Ishikawa (cell line): ENCODE data around the gene VIM.

Source experiments
- CEBPB ChIP-seq: IDR thresholded peaks from 2 replicates; pipeline ENCODE4 v1.6.1; 2012
- CREB1 ChIP-seq: IDR thresholded peaks from 2 replicates; pipeline ENCODE4 v1.6.1; 2012; ENCODE audit warnings: low read depth
- EGR1 ChIP-seq: IDR thresholded peaks from 2 replicates; pipeline ENCODE4 v1.6.1; 2012
- EP300 ChIP-seq: IDR thresholded peaks from 2 replicates; pipeline ENCODE4 v1.6.1; 2012; ENCODE audit warnings: borderline replicate concordance
- FOXM1 ChIP-seq: IDR thresholded peaks from 2 replicates; pipeline ENCODE4 v1.6.1; 2012; ENCODE audit warnings: low read depth, borderline replicate concordance
- MAX ChIP-seq: IDR thresholded peaks from 2 replicates; pipeline ENCODE4 v1.6.1; 2012
- NFIC ChIP-seq: IDR thresholded peaks from 2 replicates; pipeline ENCODE4 v1.6.1; 2012
- RAD21 ChIP-seq: IDR thresholded peaks from 2 replicates; pipeline ENCODE4 v1.6.1; 2012; ENCODE audit warnings: low read depth
- TAF1 ChIP-seq: IDR thresholded peaks from 2 replicates; pipeline ENCODE4 v1.6.1; 2012; ENCODE audit warnings: low read depth, mild to moderate bottlenecking
- TCF12 ChIP-seq: IDR thresholded peaks from 2 replicates; pipeline ENCODE4 v1.6.1; 2012; ENCODE audit warnings: low read depth
- TEAD4 ChIP-seq: IDR thresholded peaks from 2 replicates; pipeline ENCODE4 v1.6.1; 2012
- YY1 ChIP-seq: IDR thresholded peaks from 2 replicates; pipeline ENCODE4 v1.6.1; 2012; ENCODE audit warnings: low read depth
- ZBTB7A ChIP-seq: IDR thresholded peaks from 2 replicates; pipeline ENCODE4 v1.6.1; 2012; ENCODE audit warnings: low read depth
- TF ChIP-seq, protein P1 (sequence below): IDR thresholded peaks from 2 replicates; pipeline ENCODE4 v1.6.1; 2012; ENCODE audit warnings: low read depth, mild to moderate bottlenecking
- TF ChIP-seq, protein P2 (sequence below): IDR thresholded peaks from 2 replicates; pipeline ENCODE4 v1.6.1; 2012

VIM gene

GRCh38 chr10:17185873-17186272 lies 42.2 kb upstream of the VIM start:
- TF ChIP-seq TEAD4 (no peak), CEBPB (no peak), ZBTB7A (no peak), EP300 (no peak), YY1 (no peak), TCF12 (no peak), FOXM1 (no peak), NFIC (no peak), TAF1 (no peak), MAX (no peak), CREB1 (no peak), EGR1 (no peak)
- TF ChIP-seq, protein P1, sequence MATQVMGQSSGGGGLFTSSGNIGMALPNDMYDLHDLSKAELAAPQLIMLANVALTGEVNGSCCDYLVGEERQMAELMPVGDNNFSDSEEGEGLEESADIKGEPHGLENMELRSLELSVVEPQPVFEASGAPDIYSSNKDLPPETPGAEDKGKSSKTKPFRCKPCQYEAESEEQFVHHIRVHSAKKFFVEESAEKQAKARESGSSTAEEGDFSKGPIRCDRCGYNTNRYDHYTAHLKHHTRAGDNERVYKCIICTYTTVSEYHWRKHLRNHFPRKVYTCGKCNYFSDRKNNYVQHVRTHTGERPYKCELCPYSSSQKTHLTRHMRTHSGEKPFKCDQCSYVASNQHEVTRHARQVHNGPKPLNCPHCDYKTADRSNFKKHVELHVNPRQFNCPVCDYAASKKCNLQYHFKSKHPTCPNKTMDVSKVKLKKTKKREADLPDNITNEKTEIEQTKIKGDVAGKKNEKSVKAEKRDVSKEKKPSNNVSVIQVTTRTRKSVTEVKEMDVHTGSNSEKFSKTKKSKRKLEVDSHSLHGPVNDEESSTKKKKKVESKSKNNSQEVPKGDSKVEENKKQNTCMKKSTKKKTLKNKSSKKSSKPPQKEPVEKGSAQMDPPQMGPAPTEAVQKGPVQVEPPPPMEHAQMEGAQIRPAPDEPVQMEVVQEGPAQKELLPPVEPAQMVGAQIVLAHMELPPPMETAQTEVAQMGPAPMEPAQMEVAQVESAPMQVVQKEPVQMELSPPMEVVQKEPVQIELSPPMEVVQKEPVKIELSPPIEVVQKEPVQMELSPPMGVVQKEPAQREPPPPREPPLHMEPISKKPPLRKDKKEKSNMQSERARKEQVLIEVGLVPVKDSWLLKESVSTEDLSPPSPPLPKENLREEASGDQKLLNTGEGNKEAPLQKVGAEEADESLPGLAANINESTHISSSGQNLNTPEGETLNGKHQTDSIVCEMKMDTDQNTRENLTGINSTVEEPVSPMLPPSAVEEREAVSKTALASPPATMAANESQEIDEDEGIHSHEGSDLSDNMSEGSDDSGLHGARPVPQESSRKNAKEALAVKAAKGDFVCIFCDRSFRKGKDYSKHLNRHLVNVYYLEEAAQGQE, result no peak
- TF ChIP-seq, protein P2, sequence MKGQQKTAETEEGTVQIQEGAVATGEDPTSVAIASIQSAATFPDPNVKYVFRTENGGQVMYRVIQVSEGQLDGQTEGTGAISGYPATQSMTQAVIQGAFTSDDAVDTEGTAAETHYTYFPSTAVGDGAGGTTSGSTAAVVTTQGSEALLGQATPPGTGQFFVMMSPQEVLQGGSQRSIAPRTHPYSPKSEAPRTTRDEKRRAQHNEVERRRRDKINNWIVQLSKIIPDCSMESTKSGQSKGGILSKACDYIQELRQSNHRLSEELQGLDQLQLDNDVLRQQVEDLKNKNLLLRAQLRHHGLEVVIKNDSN, result no peak

- TF ChIP-seq CEBPB (no peak), RAD21 (no peak), TEAD4 (no peak), TCF12 (no peak), EGR1 (no peak), CREB1 (no peak), YY1 (no peak), EP300 (no peak), FOXM1 (no peak)
- TF ChIP-seq, protein P1, result no peak
Measured at GRCh38 chr10:17188644-17189172, 39.3 kb upstream of the VIM start.

DNA sequence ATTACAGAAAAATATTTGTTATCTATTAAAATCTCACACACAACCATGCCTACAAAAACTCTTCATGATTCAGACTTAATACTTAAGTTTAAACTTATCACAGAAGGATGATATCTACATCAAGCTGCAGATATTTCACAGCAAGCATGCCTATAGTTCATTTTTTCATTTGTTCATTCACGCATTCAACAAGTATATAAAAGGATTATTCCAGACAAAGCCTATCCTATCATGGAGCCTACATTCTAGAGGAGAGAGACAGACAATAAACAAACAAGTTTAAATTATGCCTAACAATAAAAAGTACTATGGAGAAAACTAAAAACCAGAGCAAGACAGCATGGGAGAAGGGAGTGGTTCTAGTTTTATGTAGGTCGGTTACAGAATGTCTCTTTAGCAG lies 37.4 kb upstream of the VIM start:
- TF ChIP-seq CEBPB, result no peak
- TF ChIP-seq EP300, result no peak
- TF ChIP-seq YY1, result no peak

- no peak for TF ChIP-seq FOXM1
- TF ChIP-seq, protein P1, result no peak
- TF ChIP-seq YY1, result no peak
- no peak for TF ChIP-seq TAF1
- no peak for TF ChIP-seq RAD21
- no peak for TF ChIP-seq ZBTB7A
- no peak for TF ChIP-seq CREB1
- no peak for TF ChIP-seq CEBPB
- TF ChIP-seq TCF12, result no peak
- TF ChIP-seq EP300, result no peak
- TF ChIP-seq, protein P2, result no peak
- TF ChIP-seq TEAD4, result no peak
Measured at GRCh38 chr10:17195083-17195482, 33.0 kb upstream of the VIM start.

DNA sequence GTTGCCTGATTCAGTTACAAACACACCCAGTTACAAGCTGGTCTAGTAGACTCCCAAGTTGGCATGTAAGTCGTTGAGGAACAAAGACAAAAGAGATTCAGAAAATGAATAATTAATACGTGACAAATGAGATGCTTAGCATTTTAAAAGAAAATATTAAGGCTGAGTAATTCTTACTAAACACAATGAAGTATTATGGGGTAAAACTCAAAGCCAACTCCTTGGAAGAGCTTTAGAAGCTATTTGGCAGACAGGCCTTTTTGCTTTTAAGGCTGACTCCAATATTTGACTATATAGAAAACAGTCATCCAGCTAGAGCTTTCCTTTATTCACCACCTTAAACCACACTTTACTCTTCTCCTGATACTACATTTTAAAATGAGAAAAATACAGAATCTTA lies 32.0 kb upstream of the VIM start:
- TF ChIP-seq CREB1 (no peak), EP300 (no peak), TCF12 (no peak), CEBPB (no peak)
